Measurements from ENCODE around the gene DNER. TPM values are rescaled to one million over a fixed set of nuclear protein-coding genes. Genes with fewer than 3 reads are reported as not detected.

Gene DNER
- total and polyA plus RNA-seq, 4 donors, result 0.01 TPM; not detected in 3

DNA sequence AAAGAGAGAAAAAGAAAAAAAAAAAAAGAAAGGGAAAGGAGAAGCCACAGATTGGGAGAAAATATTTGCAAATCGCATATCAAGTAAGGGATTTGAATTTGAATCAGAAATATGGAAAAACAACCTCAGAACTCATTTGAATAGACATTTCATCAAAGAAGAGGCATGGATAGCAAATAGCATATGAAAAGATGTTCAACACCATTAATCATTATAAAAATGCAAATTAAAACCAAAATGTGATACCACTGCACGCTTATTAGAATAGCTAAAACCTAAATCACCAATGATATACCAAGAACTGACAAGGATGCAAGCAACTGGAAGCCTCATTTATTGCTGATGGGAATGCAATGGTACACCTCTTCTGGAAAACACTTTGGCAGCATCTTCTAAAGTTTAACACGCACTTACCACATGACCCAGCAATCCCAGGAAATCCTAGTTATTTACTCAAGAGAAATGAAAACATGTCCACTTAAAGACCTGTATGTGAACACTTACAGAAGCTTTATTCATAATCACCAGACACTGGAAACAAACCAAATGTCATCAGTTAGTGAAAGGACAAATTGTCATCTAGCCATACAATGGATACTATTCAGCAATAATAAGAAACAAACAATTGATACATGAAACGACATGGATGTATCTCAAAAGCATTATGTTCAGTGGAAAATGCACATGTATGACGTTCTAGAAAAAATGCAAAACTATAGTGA is 10.3 kb downstream of the DNER start:
- Histone ChIP-seq H3K4me3 (ENCODE audit: low read depth in 1 of 3, low read length in 3 of 3) (no peak overlapping the region), H3K9me3 (ENCODE audit: control insufficient read depth in 4 of 4, low read length in 3 of 4) (no peaks in the 10 kb centered on the region), H3K27ac (ENCODE audit: low read depth in 1 of 2, low read length in 2 of 2) (no peak overlapping the region), H3K9ac (ENCODE audit: low read depth in 1 of 2, low read length in 2 of 2) (no peak overlapping the region), H3K27me3 (ENCODE audit: control insufficient read depth in 4 of 4, insufficient read depth in 4 of 4, low read length in 3 of 4) (no peaks in the 10 kb centered on the region), H3K4me1 (ENCODE audit: control insufficient read depth in 4 of 4, insufficient read depth in 4 of 4, low read length in 3 of 4) (no peaks in the 10 kb centered on the region), H3K36me3 (ENCODE audit: control insufficient read depth in 4 of 4, insufficient read depth in 3 of 4, low read depth in 1 of 4, low read length in 3 of 4) (no peaks in the 10 kb centered on the region)
- DNase-seq (ENCODE audit: low spot score), result no peak
- 76% methylated on average over 5 of the region's 5 CpGs for WGBS
- no peak for TF ChIP-seq EGR1 (IDR thresholded peaks at IDR 0.05; ENCODE audit: low read depth in 2 of 2)
- no peak for TF ChIP-seq YY1 (IDR thresholded peaks at IDR 0.05)
- TF ChIP-seq FOXA1 (IDR thresholded peaks at IDR 0.05), result no peak
- no peak for TF ChIP-seq HNF4G (IDR thresholded peaks at IDR 0.05)
- no peak for TF ChIP-seq RAD21 (IDR thresholded peaks at IDR 0.05)
- no peak for TF ChIP-seq SP1 (IDR thresholded peaks at IDR 0.05)
- TF ChIP-seq ZBTB33 (IDR thresholded peaks at IDR 0.05), result no peak
- TF ChIP-seq RXRA (IDR thresholded peaks at IDR 0.05), result no peak
- TF ChIP-seq GABPA (IDR thresholded peaks at IDR 0.05 in 1 of 2, conservative IDR thresholded peaks at IDR 0.05 in 1 of 2), result no peak

GRCh38 chr2:229701716-229702115 is 12.6 kb downstream of the DNER start:
- H3K27ac ChIP-seq (ENCODE audit: low read depth in 1 of 2, low read length in 2 of 2), result no peak overlapping the region
- H3K36me3 ChIP-seq (ENCODE audit: control insufficient read depth in 4 of 4, insufficient read depth in 3 of 4, low read depth in 1 of 4, low read length in 3 of 4), result no peaks in the 10 kb centered on the region
- no peaks in the 10 kb centered on the region for H3K27me3 ChIP-seq (ENCODE audit: control insufficient read depth in 4 of 4, insufficient read depth in 4 of 4, low read length in 3 of 4)
- DNase-seq (ENCODE audit: low spot score), result no peak
- no peak for TF ChIP-seq EGR1 (IDR thresholded peaks at IDR 0.05; ENCODE audit: low read depth in 2 of 2)
- no peak for TF ChIP-seq HNF4G (IDR thresholded peaks at IDR 0.05)
- no peak for TF ChIP-seq GABPA (IDR thresholded peaks at IDR 0.05 in 1 of 2, conservative IDR thresholded peaks at IDR 0.05 in 1 of 2)
- TF ChIP-seq, protein P1, sequence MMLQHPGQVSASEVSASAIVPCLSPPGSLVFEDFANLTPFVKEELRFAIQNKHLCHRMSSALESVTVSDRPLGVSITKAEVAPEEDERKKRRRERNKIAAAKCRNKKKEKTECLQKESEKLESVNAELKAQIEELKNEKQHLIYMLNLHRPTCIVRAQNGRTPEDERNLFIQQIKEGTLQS (IDR thresholded peaks at IDR 0.05), result no peak
- TF ChIP-seq FOXA2 (IDR thresholded peaks at IDR 0.05), result no peak
- no peak for TF ChIP-seq TAF1 (conservative IDR thresholded peaks at IDR 0.05)
- TF ChIP-seq SP1 (IDR thresholded peaks at IDR 0.05), result no peak
- no peak for TF ChIP-seq RXRA (IDR thresholded peaks at IDR 0.05)
- TF ChIP-seq, protein P2, sequence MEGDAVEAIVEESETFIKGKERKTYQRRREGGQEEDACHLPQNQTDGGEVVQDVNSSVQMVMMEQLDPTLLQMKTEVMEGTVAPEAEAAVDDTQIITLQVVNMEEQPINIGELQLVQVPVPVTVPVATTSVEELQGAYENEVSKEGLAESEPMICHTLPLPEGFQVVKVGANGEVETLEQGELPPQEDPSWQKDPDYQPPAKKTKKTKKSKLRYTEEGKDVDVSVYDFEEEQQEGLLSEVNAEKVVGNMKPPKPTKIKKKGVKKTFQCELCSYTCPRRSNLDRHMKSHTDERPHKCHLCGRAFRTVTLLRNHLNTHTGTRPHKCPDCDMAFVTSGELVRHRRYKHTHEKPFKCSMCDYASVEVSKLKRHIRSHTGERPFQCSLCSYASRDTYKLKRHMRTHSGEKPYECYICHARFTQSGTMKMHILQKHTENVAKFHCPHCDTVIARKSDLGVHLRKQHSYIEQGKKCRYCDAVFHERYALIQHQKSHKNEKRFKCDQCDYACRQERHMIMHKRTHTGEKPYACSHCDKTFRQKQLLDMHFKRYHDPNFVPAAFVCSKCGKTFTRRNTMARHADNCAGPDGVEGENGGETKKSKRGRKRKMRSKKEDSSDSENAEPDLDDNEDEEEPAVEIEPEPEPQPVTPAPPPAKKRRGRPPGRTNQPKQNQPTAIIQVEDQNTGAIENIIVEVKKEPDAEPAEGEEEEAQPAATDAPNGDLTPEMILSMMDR (IDR thresholded peaks at IDR 0.05; ENCODE audit: low read depth, low read length, missing input control), result no peak
- TF ChIP-seq, protein P3, sequence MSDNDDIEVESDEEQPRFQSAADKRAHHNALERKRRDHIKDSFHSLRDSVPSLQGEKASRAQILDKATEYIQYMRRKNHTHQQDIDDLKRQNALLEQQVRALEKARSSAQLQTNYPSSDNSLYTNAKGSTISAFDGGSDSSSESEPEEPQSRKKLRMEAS (IDR thresholded peaks at IDR 0.05), result no peak
- no peak for TF ChIP-seq NR2F2 (IDR thresholded peaks at IDR 0.05)
- TF ChIP-seq ZBTB33 (IDR thresholded peaks at IDR 0.05), result no peak
- no peak for TF ChIP-seq FOXA1 (IDR thresholded peaks at IDR 0.05)
- TF ChIP-seq JUND (IDR thresholded peaks at IDR 0.05), result no peak
- no peak for TF ChIP-seq HNF4A (conservative IDR thresholded peaks at IDR 0.05)
- TF ChIP-seq RAD21 (IDR thresholded peaks at IDR 0.05), result no peak
- TF ChIP-seq REST (IDR thresholded peaks at IDR 0.05), result no peak
- no peak for TF ChIP-seq YY1 (IDR thresholded peaks at IDR 0.05)
- WGBS, result 77% methylated on average over 6 of the region's 6 CpGs
- no peaks in the 10 kb centered on the region for H3K9me3 ChIP-seq (ENCODE audit: control insufficient read depth in 4 of 4, low read length in 3 of 4)
- no peak overlapping the region for H3K4me3 ChIP-seq (ENCODE audit: low read depth in 1 of 3, low read length in 3 of 3)
- H3K4me1 ChIP-seq (ENCODE audit: control insufficient read depth in 4 of 4, insufficient read depth in 4 of 4, low read length in 3 of 4), result no peaks in the 10 kb centered on the region
- H3K9ac ChIP-seq (ENCODE audit: low read depth in 1 of 2, low read length in 2 of 2), result no peak overlapping the region
